Heart right ventricle (tissue), 16 donors: Measurements from ENCODE around the gene PLA2G5. TPM values are rescaled to one million over a fixed set of nuclear protein-coding genes. Genes with fewer than 3 reads are reported as not detected.
A peak's percentile ranks its signal among the peaks of the same experiment; 100 is the strongest.

Experiments
- ATAC-seq, 8 donors: fragments of 200-7000 bp; cut with Tn5 transposase; one replicate each; pipeline ENCODE4 v1.9.1; 2020; ENCODE audit warnings: mild to moderate bottlenecking in 8 of 8, moderate library complexity in 8 of 8, moderate number of reproducible peaks in 1 of 8
- DNase-seq, 2 donors: peaks; one replicate each; pipeline ENCODE4 v3.0.0-alpha.2; 2020
- H3K27ac ChIP-seq, 10 donors: fragments of 200-600 bp; sonication (generic) in 2 of 10; one replicate each; pipeline versions ENCODE4 v1.5.0 to v1.8.0; 2020 to 2022; ENCODE audit warnings: mild to moderate bottlenecking in 3 of 10
- H3K27me3 ChIP-seq, 7 donors: fragments of 200-600 bp; one replicate each; pipeline ENCODE4 v1.8.0; 2021 to 2022; ENCODE audit warnings: mild to moderate bottlenecking in 2 of 7
- H3K36me3 ChIP-seq, 9 donors: fragments of 200-600 bp; sonication (generic) in 1 of 9; one replicate each; pipeline versions ENCODE4 v1.5.0 to v1.8.0; 2020 to 2022; ENCODE audit warnings: mild to moderate bottlenecking in 2 of 9
- H3K4me1 ChIP-seq, 9 donors: fragments of 200-600 bp; sonication (generic) in 1 of 9; one replicate each; pipeline versions ENCODE4 v1.5.0 to v1.8.0; 2020 to 2022; ENCODE audit warnings: mild to moderate bottlenecking in 4 of 9
- H3K4me3 ChIP-seq, 10 donors: fragments of 200-600 bp; sonication (generic) in 2 of 10; one replicate each; pipeline versions ENCODE4 v1.5.0 to v1.8.0; 2020 to 2022; ENCODE audit warnings: mild to moderate bottlenecking in 7 of 10, moderate library complexity in 2 of 10
- H3K9me3 ChIP-seq, 11 donors: fragments of 200-600 bp in 10 of 11; sonication (generic) in 2 of 11; one replicate each; pipeline versions ENCODE4 v1.5.0 to v1.8.0; 2013 to 2022; ENCODE audit warnings: mild to moderate bottlenecking in 2 of 11, control low read depth in 1 of 11, moderate library complexity in 1 of 11
- WGBS, 2 donors: extraction: QIAGEN DNeasy Blood & Tissue Kit; methylation state at CpG; one replicate each; pipeline ENCODE4 v1.1.7; 2013; ENCODE audit warnings: inconsistent platforms in 1 of 2; 5-methylcytosine and 5-hydroxymethylcytosine counted together
- intact Hi-C, 10 donors: fragments of 100-400 bp; cut with DNase I; formaldehyde crosslinking; loops; one replicate each; pipeline versions ENCODE4 v1.11.1 to v1.14.2; 2022
- polyA plus RNA-seq, 2 donors: library from polyadenylated mRNA; stranded (reverse); fragments of 200-250 nt; gene quantifications; one replicate each; pipeline ENCODE4 v1.2.3, GENCODE V29; 2013
- total RNA-seq, 10 donors: library from RNA; stranded (reverse); fragmentation: NEBNext Ultra II Directional in 3 of 10; extraction: Animal tissue kit (Norgen Biotek cat#: 25700) in 3 of 10; gene quantifications; one replicate each; pipeline versions ENCODE4 v1.2.1 to v1.2.4, GENCODE V29; 2021 to 2023
- TF ChIP-seq, protein P1 (sequence below), 9 donors: fragments of 200-600 bp; sonication (generic) in 2 of 9; IDR thresholded peaks; one replicate each; pipeline versions ENCODE4 v1.5.0 to v1.8.0; 2021 to 2022; ENCODE audit warnings: antibody characterized with exemption in 9 of 9, mild to moderate bottlenecking in 5 of 9, moderate library complexity in 1 of 9
- donor health status: Arrhythmogenic right ventricular cardiomyopathy.
- donor health status: ischemic (EF 13 %, LVEDD 7.1; RV severe dilation, severe dysfunction).
- donor health status: healthy with polysubstance abuse.
- donor health status: DM: no; HTN: yes; CAD: no.
- donor health status: DM: no; HTN: no; CAD: no.
- donor health status: ischemic (EF 25% LVEDD 6.9; RV normal size, moderate dysfunction).
- donor health status: ischemic (EF 25% LVEDD 5.7; RV mildly dilated, moderate dysfunction).
- donor health status: healthy.
- donor health status: DM: yes; HTN: yes; CAD: no.
- donor health status: Ischemic cardiomyopathy.
- donor health status: ischemic (EF 35%, LVEDD 5.7; RV mildly dilated, moderate dysfunction).
- donor health status: nonischemic (EF 11% LVEDD 7.7; RV severe dilation, severe dysfunction).
- donor health status: DM: yes; HTN: yes; CAD: no.
- donor health status: PGD.
- donor health status: ischemic (EF 29% LVEDD 5.4; RV normal size, mild dysfunction).
- donor health status: nonischemic (EF 23%, LVEDD 6.1; RV moderate dilation, normal function).

The PLA2G5 gene
- total and polyA plus RNA-seq, 12 donors: 31.5 to 133 (median 49.3) TPM

DNA sequence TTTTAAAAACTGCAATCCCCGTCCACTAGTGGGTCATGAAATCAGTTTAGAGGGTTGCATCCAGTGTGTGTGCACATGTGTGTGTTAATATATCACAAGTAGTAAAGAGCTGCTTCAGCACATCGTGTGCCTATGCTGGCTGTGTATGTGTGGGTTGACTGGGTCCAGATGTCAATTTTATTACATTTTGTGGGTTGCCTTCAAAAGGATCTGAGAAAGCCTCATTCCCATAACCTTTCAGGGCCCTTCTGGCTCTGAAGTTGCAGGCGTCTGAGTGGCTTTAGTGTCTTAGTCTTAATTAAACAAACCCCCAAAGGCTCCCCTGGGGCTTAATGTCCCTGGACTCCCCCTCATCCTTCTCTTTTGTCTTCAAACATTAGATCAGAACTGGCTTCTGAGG, 29.5 kb downstream of the PLA2G5 start:
- TF ChIP-seq, protein P1, sequence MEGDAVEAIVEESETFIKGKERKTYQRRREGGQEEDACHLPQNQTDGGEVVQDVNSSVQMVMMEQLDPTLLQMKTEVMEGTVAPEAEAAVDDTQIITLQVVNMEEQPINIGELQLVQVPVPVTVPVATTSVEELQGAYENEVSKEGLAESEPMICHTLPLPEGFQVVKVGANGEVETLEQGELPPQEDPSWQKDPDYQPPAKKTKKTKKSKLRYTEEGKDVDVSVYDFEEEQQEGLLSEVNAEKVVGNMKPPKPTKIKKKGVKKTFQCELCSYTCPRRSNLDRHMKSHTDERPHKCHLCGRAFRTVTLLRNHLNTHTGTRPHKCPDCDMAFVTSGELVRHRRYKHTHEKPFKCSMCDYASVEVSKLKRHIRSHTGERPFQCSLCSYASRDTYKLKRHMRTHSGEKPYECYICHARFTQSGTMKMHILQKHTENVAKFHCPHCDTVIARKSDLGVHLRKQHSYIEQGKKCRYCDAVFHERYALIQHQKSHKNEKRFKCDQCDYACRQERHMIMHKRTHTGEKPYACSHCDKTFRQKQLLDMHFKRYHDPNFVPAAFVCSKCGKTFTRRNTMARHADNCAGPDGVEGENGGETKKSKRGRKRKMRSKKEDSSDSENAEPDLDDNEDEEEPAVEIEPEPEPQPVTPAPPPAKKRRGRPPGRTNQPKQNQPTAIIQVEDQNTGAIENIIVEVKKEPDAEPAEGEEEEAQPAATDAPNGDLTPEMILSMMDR (IDR thresholded peaks at IDR 0.05): no peak
- intact Hi-C loops: loop anchor here in 2 of 10 donors (5.0 to 10.0 kb wide), 2 partner anchors 105 to 122 kb away; partner anchors contain the start of gene PLA2G2A (in 1 of the 2)
- no peak overlapping the region for H3K4me3 ChIP-seq

DNA sequence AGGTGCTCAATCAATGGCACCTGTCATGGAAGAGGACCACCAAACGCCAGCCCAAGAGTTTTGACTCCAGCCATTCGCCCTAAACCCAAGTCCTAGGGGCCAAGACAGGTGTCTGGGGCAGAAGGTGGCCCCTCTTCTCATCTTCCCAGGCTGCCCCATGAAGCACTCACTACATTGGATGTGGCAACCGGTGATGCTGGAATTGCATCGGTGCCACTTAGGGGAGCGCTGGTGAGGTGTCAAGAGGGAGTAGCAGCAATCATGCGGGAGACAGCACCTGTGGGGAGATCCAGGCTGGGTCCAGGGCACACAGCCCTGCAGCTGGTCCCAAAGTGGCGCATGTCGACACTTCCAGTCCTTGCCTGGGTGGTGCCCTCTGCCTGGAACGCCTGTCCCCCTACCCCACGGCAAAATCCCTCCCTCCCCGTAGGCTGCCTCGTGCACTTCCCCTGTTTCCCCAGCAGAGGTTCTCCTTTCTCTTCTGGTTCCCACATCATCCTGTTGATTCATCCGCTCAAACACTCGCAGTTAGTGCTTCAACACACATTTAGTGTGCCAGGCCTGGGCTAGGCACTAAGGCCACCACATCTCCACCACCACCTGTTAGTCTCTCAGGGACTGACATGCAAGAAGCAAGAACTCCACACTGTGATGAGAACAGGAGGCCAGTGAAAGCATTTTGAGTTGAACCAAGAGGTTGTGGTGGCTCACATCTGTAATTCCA, 30.8 kb downstream of the PLA2G5 start:
- Histone ChIP-seq H3K36me3 (no peaks in the 10 kb centered on the region), H3K4me1 (peaks cover 0 to 13% (median 0%) of the 10 kb centered on the region in 9 donors), H3K27ac (no peak overlapping the region), H3K4me3 (no peak overlapping the region), H3K9me3 (peaks cover 0 to 15% (median 0%) of the 10 kb centered on the region in 11 donors), H3K27me3 (no peaks in the 10 kb centered on the region)
- TF ChIP-seq, protein P1 (IDR thresholded peaks at IDR 0.05): peak; percentile 65 to 86 (median 78)
- intact Hi-C loops: loop anchor here in 8 of 10 donors (1.0 to 10.0 kb wide), 6 partner anchors 52 to 392 kb away; no protein-coding TSS in a partner anchor
- DNase-seq (peak; percentile 28 to 44), ATAC-seq (peak; percentile 63 to 87 (median 79))
- 40 to 42% methylated on average over 14 of the region's 14 CpGs for WGBS, 2 donors

More for the DNA sequence above, 29.5 kb downstream of the PLA2G5 start:
- peaks cover 0 to 12% (median 0%) of the 10 kb centered on the region in 9 donors for H3K4me1 ChIP-seq
- DNase-seq (no peak), ATAC-seq (no peak)
- no peak overlapping the region for H3K27ac ChIP-seq
- no peaks in the 10 kb centered on the region for H3K36me3 ChIP-seq
- peaks cover 0 to 15% (median 0%) of the 10 kb centered on the region in 11 donors for H3K9me3 ChIP-seq
- 76 to 77% methylated on average over 3 of the region's 3 CpGs for WGBS, 2 donors
- H3K27me3 ChIP-seq: no peaks in the 10 kb centered on the region

DNA sequence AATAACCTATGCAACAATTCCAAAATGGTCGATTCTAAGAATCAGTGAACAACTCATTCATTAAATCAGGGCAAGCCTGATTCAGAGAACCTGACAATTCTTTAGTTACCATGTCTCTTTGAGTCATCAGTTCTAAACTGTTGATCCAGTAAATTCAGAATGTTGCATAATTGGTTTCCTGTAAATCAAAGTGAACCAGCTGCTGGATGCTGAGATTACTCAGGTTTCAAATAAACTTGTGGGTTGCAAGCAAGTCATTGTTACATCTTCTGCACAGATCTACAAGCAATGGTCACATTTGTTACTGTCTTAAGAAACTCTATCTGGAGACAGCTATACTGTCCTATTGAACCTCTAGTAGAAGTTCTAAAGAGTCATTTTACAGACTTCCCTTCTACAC, 32.9 kb downstream of the PLA2G5 start:
- no peaks in the 10 kb centered on the region for H3K36me3 ChIP-seq
- H3K27ac ChIP-seq: peak overlapping the region in 1 of 10 donors; percentile 46
- no peak for DNase-seq
- WGBS, 2 donors: 68 to 74% methylated on average over 1 of the region's 1 CpG
- ATAC-seq: no peak
- TF ChIP-seq, protein P1 (IDR thresholded peaks at IDR 0.05): no peak
- H3K27me3 ChIP-seq: peaks cover 0 to 5% (median 0%) of the 10 kb centered on the region in 7 donors
- H3K9me3 ChIP-seq: no peaks in the 10 kb centered on the region
- intact Hi-C loops: loop anchor here in 7 of 10 donors (2.0 to 10.0 kb wide), 4 partner anchors 49 to 389 kb away; no protein-coding TSS in a partner anchor
- H3K4me3 ChIP-seq: no peak overlapping the region
- H3K4me1 ChIP-seq: peaks cover 0 to 15% (median 0%) of the 10 kb centered on the region in 9 donors

DNA sequence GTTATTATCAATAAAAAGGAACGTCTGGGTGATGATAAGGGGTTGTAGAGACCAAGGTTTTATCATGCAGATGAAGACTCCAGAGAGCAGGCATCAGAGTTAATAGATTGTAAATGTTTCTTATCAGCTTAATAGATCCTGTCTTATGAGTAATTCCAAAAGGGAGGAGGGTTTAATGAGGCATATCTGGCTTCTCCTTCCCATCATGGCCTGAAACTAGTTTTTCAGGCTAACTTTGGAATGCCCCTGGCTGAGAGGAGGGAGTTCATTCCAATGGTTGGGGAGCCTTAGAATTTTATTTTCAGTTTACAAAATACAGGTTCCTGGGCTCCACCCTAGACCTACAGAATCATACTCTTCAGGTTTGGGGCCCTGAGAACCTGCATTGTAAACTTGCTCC, 35.9 kb downstream of the PLA2G5 start:
- H3K4me1 ChIP-seq: peaks cover 0 to 24% (median 0%) of the 10 kb centered on the region in 9 donors
- H3K9me3 ChIP-seq: no peaks in the 10 kb centered on the region
- TF ChIP-seq, protein P1 (IDR thresholded peaks at IDR 0.05): no peak
- ATAC-seq (no peak), DNase-seq (no peak)
- H3K36me3 ChIP-seq: no peaks in the 10 kb centered on the region
- 27 to 30% methylated on average over 1 of the region's 1 CpG for WGBS, 2 donors
- H3K27me3 ChIP-seq: peaks cover 0 to 5% (median 0%) of the 10 kb centered on the region in 7 donors
- intact Hi-C loops: loop anchor here in 3 of 10 donors (5.0 to 10.0 kb wide), 3 partner anchors 36 to 199 kb away; no protein-coding TSS in a partner anchor
- no peak overlapping the region for H3K4me3 ChIP-seq
- H3K27ac ChIP-seq: no peak overlapping the region
